GM19035 (cell line): ENCODE measurements around the gene SNAP25.

Experiments
- ATAC-seq: cut with Tn5 transposase; IDR thresholded peaks from one replicate; pipeline ENCODE4 v1.9.1; 2021; ENCODE audit not compliant: unreplicated experiment

Gene SNAP25

GRCh38 chr20:10216146-10216791 lies 2.4 kb upstream of the SNAP25 start:
- ATAC-seq: no peak

- no peak for ATAC-seq
Measured at GRCh38 chr20:10217721-10218410, 764 bp upstream of the SNAP25 start.

GRCh38 chr20:10219452-10219791 lies 792 bp downstream of the SNAP25 start:
- peak; percentile 74 for ATAC-seq

- ATAC-seq: no peak
Measured at GRCh38 chr20:10219993-10220750, 1.5 kb downstream of the SNAP25 start.

- ATAC-seq: no peak
Measured at GRCh38 chr20:10221021-10221420, 2.4 kb downstream of the SNAP25 start.

GRCh38 chr20:10225439-10226060 lies 6.9 kb downstream of the SNAP25 start:
- no peak for ATAC-seq

- ATAC-seq: no peak
Measured at GRCh38 chr20:10228330-10228729, 9.7 kb downstream of the SNAP25 start.

- no peak for ATAC-seq
Measured at GRCh38 chr20:10231290-10231689, 12.7 kb downstream of the SNAP25 start.

- no peak for ATAC-seq
Measured at GRCh38 chr20:10236540-10237533, 18.2 kb downstream of the SNAP25 start.

GRCh38 chr20:10239954-10240353 lies 21.3 kb downstream of the SNAP25 start:
- no peak for ATAC-seq

- no peak for ATAC-seq
Measured at GRCh38 chr20:10240655-10241054, 22.0 kb downstream of the SNAP25 start.

GRCh38 chr20:10242166-10242565 lies 23.5 kb downstream of the SNAP25 start:
- ATAC-seq: no peak

GRCh38 chr20:10247440-10247839 lies 28.8 kb downstream of the SNAP25 start:
- ATAC-seq: no peak

GRCh38 chr20:10249048-10249770 lies 30.6 kb downstream of the SNAP25 start:
- no peak for ATAC-seq

GRCh38 chr20:10249822-10250221 lies 31.2 kb downstream of the SNAP25 start:
- ATAC-seq: no peak

GRCh38 chr20:10250902-10251301 lies 32.3 kb downstream of the SNAP25 start:
- ATAC-seq: no peak

- no peak for ATAC-seq
Measured at GRCh38 chr20:10253780-10254179, 35.1 kb downstream of the SNAP25 start.

GRCh38 chr20:10255846-10256245 lies 37.2 kb downstream of the SNAP25 start:
- no peak for ATAC-seq

- ATAC-seq: no peak
Measured at GRCh38 chr20:10259166-10259565, 40.5 kb downstream of the SNAP25 start.

- no peak for ATAC-seq
Measured at GRCh38 chr20:10260316-10260715, 41.7 kb downstream of the SNAP25 start.
